ENCODE data around the gene GRB2.

DNA sequence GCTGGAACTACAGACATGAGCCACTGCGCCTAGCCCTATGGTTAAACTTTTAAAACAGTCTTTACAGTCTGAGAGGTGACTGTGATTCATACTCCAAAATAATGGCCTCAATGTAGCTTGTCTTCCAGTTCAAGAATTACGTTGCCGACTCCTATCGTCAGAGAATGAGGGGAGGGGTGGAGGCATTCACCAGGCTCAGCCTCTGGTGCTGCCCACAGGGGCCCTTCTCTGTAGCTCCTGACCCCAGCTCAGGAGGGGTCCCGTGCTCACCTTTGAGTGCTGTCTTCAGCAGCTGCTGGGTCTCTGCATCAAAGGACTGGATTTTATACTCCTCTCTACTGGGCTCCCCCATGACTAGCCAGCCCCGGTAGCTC is 135.6 kb downstream of the GRB2 start:
- TF ChIP-seq, protein P1, sequence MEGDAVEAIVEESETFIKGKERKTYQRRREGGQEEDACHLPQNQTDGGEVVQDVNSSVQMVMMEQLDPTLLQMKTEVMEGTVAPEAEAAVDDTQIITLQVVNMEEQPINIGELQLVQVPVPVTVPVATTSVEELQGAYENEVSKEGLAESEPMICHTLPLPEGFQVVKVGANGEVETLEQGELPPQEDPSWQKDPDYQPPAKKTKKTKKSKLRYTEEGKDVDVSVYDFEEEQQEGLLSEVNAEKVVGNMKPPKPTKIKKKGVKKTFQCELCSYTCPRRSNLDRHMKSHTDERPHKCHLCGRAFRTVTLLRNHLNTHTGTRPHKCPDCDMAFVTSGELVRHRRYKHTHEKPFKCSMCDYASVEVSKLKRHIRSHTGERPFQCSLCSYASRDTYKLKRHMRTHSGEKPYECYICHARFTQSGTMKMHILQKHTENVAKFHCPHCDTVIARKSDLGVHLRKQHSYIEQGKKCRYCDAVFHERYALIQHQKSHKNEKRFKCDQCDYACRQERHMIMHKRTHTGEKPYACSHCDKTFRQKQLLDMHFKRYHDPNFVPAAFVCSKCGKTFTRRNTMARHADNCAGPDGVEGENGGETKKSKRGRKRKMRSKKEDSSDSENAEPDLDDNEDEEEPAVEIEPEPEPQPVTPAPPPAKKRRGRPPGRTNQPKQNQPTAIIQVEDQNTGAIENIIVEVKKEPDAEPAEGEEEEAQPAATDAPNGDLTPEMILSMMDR (IDR thresholded peaks at IDR 0.05), result no peak
- TF ChIP-seq POLR2A (IDR thresholded peaks at IDR 0.05), result no peak
